ENCODE measurements around the gene PTCD2. TPM values are rescaled to one million over a fixed set of nuclear protein-coding genes. Genes with fewer than 3 reads are reported as not detected.

Gene PTCD2
- total and polyA plus RNA-seq, 2 donors (not counting 1 experiment from before 2014, with no cell fraction given): 10.3 to 15.9 TPM

DNA sequence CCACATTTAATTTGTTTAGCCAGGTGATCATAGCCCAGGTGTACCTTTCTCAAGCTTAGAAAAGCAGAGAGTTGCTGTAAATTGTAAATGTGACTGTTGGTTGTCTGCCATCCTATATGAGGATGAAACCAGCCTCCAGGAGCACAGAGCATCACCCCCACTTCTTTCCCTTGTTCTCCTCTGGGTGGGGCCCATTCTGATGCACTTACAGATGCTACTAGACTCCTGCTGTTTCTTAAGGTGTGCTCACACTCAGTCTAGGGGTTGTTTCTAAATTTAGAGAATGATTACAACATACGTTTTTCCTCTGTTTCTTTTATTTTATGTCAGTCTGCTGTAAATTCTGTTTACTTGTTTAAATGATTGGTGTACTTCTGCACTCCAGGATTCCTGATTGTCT lies 10.5 kb downstream of the PTCD2 start:
- no peak overlapping the region for H3K27ac ChIP-seq (ENCODE audit: insufficient read depth, low read length)
- no peaks in the 10 kb centered on the region for H3K79me2 ChIP-seq (ENCODE audit: control insufficient read depth, insufficient read depth, low read length)
- peaks cover 6% of the 10 kb centered on the region for H3K36me3 ChIP-seq (ENCODE audit: control insufficient read depth, insufficient read depth, low read length)
- H2AFZ ChIP-seq (ENCODE audit: low read length): no peak overlapping the region
- H3K9me3 ChIP-seq (ENCODE audit: control insufficient read depth, insufficient read depth, low read depth, low read length): no peaks in the 10 kb centered on the region
- peaks cover 11% of the 10 kb centered on the region for H3K4me1 ChIP-seq (ENCODE audit: control insufficient read depth, extremely low read depth, insufficient read depth, low read length)
- H3K4me2 ChIP-seq (ENCODE audit: extremely low read depth, insufficient read depth, low read length): no peak overlapping the region
- DNase-seq (ENCODE audit: low read depth in 2 of 2): no peak
- no peak overlapping the region for H3K4me3 ChIP-seq (replicated peaks in 1 of 4; ENCODE audit: control extremely low read depth in 1 of 4, insufficient read depth in 1 of 4, low read depth in 3 of 4, low read length in 4 of 4)
- no peak overlapping the region for H3K9ac ChIP-seq (ENCODE audit: insufficient read depth, low read length)
- H4K20me1 ChIP-seq (ENCODE audit: control insufficient read depth, extremely low read depth, insufficient read depth, low read length): no peaks in the 10 kb centered on the region
- TF ChIP-seq EZH2 (IDR thresholded peaks at IDR 0.05; ENCODE audit: low read length, missing control alignments): no peak
- TF ChIP-seq, protein P1, sequence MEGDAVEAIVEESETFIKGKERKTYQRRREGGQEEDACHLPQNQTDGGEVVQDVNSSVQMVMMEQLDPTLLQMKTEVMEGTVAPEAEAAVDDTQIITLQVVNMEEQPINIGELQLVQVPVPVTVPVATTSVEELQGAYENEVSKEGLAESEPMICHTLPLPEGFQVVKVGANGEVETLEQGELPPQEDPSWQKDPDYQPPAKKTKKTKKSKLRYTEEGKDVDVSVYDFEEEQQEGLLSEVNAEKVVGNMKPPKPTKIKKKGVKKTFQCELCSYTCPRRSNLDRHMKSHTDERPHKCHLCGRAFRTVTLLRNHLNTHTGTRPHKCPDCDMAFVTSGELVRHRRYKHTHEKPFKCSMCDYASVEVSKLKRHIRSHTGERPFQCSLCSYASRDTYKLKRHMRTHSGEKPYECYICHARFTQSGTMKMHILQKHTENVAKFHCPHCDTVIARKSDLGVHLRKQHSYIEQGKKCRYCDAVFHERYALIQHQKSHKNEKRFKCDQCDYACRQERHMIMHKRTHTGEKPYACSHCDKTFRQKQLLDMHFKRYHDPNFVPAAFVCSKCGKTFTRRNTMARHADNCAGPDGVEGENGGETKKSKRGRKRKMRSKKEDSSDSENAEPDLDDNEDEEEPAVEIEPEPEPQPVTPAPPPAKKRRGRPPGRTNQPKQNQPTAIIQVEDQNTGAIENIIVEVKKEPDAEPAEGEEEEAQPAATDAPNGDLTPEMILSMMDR (conservative IDR thresholded peaks at IDR 0.05 in 1 of 2, IDR thresholded peaks at IDR 0.05 in 1 of 2; ENCODE audit: low read depth in 1 of 2, low read length in 2 of 2): no peak
- no peaks in the 10 kb centered on the region for H3K27me3 ChIP-seq (ENCODE audit: control insufficient read depth, insufficient read depth, low read length)

DNA sequence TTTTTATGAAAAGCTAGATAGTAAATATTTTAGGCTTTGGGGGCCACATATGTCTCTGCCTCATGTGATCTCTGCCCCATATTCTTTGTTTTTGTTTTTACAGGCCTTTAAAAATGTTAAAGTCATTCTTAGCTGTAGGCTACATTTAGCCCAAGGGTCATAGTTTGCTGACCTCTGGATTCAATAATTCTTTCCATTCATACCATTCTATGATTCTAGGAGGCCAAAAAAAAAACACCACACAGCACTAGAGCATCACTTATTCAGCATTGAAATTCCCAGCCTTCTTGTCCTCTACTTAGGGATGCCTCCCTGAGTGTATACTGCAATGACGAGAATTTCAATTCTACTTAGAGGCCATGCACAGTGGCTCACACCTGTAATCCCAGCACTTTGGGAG lies 17.0 kb downstream of the PTCD2 start:
- H3K9ac ChIP-seq (ENCODE audit: insufficient read depth, low read length): no peak overlapping the region
- no peak overlapping the region for H3K4me3 ChIP-seq (replicated peaks in 1 of 4; ENCODE audit: control extremely low read depth in 1 of 4, insufficient read depth in 1 of 4, low read depth in 3 of 4, low read length in 4 of 4)
- peaks cover 2% of the 10 kb centered on the region for H3K36me3 ChIP-seq (ENCODE audit: control insufficient read depth, insufficient read depth, low read length)
- no peaks in the 10 kb centered on the region for H4K20me1 ChIP-seq (ENCODE audit: control insufficient read depth, extremely low read depth, insufficient read depth, low read length)
- H3K9me3 ChIP-seq (ENCODE audit: control insufficient read depth, insufficient read depth, low read depth, low read length): no peaks in the 10 kb centered on the region
- H3K27me3 ChIP-seq (ENCODE audit: control insufficient read depth, insufficient read depth, low read length): no peaks in the 10 kb centered on the region
- no peaks in the 10 kb centered on the region for H3K79me2 ChIP-seq (ENCODE audit: control insufficient read depth, insufficient read depth, low read length)
- no peak overlapping the region for H3K4me2 ChIP-seq (ENCODE audit: extremely low read depth, insufficient read depth, low read length)
- H2AFZ ChIP-seq (ENCODE audit: low read length): no peak overlapping the region
- no peak for DNase-seq (ENCODE audit: low read depth in 2 of 2)
- TF ChIP-seq, protein P1 (conservative IDR thresholded peaks at IDR 0.05 in 1 of 2, IDR thresholded peaks at IDR 0.05 in 1 of 2; ENCODE audit: low read depth in 1 of 2, low read length in 2 of 2): no peak
- TF ChIP-seq EZH2 (IDR thresholded peaks at IDR 0.05; ENCODE audit: low read length, missing control alignments): no peak
- H3K4me1 ChIP-seq (ENCODE audit: control insufficient read depth, extremely low read depth, insufficient read depth, low read length): no peaks in the 10 kb centered on the region
- H3K27ac ChIP-seq (ENCODE audit: insufficient read depth, low read length): no peak overlapping the region

DNA sequence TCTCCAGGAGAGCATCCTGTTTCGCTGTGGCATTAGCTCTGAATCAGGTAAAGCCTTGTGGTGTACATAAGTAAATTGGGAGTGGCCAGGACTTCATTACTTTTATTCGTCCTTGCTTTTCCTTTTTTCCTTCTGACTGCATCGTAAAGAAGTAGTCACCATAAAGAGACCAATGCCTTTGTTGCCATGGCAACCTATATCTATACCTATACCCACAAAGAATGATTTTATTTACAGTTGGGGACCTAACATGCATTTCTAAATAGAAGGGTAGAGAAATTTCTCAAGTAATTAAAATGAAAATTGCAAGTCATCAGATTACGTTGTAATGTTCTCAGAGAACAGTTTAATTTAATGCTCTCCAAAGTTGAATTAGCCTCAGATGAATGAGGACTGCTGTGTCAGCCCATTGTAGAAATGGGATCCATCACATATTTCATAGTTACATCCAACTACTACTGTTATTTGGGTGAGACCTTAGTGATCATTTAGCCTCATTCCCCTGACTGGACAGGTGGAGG lies 18.6 kb downstream of the PTCD2 start:
- Histone ChIP-seq H3K4me1 (ENCODE audit: control insufficient read depth, extremely low read depth, insufficient read depth, low read length) (no peaks in the 10 kb centered on the region), H3K27ac (ENCODE audit: insufficient read depth, low read length) (no peak overlapping the region), H3K4me3 (replicated peaks in 1 of 4; ENCODE audit: control extremely low read depth in 1 of 4, insufficient read depth in 1 of 4, low read depth in 3 of 4, low read length in 4 of 4) (no peak overlapping the region)

More for the DNA sequence above, 18.6 kb downstream of the PTCD2 start:
- Histone ChIP-seq H3K9me3 (ENCODE audit: control insufficient read depth, insufficient read depth, low read depth, low read length) (no peaks in the 10 kb centered on the region), H4K20me1 (ENCODE audit: control insufficient read depth, extremely low read depth, insufficient read depth, low read length) (no peaks in the 10 kb centered on the region), H3K27me3 (ENCODE audit: control insufficient read depth, insufficient read depth, low read length) (no peaks in the 10 kb centered on the region), H3K4me2 (ENCODE audit: extremely low read depth, insufficient read depth, low read length) (no peak overlapping the region), H3K79me2 (ENCODE audit: control insufficient read depth, insufficient read depth, low read length) (no peaks in the 10 kb centered on the region), H3K9ac (ENCODE audit: insufficient read depth, low read length) (no peak overlapping the region), H3K36me3 (ENCODE audit: control insufficient read depth, insufficient read depth, low read length) (peaks cover 2% of the 10 kb centered on the region), H2AFZ (ENCODE audit: low read length) (no peak overlapping the region)
- no peak for DNase-seq (ENCODE audit: low read depth in 2 of 2)
- no peak for TF ChIP-seq EZH2 (IDR thresholded peaks at IDR 0.05; ENCODE audit: low read length, missing control alignments)
- TF ChIP-seq, protein P1 (conservative IDR thresholded peaks at IDR 0.05 in 1 of 2, IDR thresholded peaks at IDR 0.05 in 1 of 2; ENCODE audit: low read depth in 1 of 2, low read length in 2 of 2): no peak
